Smooth muscle cell of the brain vasculature (primary cell): Measurements from ENCODE around the gene MARK3.

Source experiments
- DNase-seq: peaks from one replicate; pipeline ENCODE4 v3.0.0-alpha.2; 2012; ENCODE audit warnings: low read depth, low spot score

Gene MARK3

DNA sequence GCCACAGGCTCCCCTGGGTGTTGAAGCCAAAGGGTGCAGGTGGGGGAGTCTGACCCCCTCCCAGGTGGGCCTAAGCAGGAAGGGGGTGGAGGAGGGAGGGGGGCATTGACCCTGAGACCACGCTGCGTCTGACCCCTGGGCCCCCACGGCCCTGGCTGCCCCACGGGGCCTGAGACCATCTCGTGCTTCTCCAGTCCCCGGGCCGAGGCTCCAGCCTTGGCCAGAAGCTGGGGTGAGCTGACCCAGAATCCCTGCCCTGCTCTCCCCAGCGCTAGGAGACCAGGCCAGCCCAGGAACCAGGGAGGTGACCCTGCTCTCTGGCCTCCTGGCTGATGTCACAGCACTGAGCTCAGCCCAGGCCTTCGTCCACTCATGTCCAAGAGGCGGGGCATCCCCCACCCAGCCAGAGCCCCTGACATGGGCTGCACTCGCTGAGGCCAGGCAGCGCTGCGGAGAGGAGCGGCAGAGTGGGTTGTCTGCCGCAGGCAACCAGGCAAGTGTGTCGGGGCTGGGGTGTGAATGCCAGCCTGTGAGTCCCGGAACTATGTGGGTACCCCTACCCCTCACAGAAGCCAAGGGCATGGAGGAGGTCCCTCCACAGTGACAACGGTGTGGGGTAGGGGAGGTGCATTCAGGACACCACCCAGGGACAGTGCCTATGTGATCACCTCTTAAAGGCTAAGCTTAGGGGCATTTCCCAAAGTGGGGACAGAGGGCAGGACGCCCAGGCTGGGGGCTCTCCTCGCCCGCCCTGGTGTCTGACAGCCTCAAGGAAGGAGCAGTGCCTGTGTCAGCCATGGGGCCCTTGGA is 150.1 kb downstream of the MARK3 start:
- no peak for DNase-seq

DNA sequence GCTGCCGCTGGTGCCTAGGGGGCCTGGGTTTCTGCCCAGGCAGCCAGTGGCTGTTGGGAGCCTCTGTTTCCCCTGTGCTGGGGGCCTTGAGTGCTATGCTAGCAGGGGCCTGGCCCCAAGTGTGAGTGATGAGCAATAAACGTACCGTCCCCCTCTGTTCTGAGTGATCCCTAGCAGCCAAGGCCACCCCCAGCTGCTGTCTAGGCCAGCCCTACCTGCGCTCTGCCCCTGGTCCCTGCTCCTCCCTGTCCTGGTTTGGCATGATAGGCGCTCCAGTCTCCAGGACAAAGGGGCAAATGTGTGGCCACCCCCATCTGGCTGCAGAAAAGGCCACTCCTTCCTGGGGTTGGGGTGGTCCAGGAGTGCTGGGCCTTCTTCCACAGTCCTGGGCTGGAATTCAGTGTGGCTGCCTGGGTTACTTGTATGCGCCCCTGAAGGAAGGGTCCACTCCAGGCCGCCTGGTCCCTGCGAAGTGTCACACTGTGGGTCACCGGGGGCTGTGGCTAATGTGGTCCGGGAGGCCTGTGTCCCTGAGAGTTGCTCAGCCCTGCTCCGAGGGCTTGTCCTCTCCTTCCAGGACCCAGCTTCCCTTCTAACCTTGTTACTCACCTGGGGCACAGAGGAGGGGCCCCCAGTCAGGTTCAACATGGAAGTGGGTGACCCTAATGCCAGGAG is 150.8 kb downstream of the MARK3 start:
- no peak for DNase-seq

DNA sequence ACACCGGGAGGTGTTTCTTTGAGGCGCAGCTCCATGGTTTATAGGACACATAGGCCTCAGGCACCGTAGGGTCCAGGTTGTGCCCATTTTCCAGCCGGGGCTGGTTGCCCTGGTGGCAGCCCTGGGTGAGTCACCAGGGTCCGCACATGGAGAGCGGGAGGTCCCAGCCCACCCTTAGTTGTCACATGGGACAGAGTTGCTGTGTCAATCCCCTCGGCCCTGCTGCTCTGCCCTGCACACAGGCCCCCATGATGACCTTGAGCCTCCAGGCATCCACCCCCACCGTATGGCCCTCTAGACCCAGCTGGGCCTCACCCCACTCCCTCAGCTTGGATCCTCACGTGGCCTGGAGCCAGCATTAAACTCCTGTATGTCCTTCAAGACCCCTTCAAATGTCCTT is 151.5 kb downstream of the MARK3 start:
- DNase-seq: no peak

DNA sequence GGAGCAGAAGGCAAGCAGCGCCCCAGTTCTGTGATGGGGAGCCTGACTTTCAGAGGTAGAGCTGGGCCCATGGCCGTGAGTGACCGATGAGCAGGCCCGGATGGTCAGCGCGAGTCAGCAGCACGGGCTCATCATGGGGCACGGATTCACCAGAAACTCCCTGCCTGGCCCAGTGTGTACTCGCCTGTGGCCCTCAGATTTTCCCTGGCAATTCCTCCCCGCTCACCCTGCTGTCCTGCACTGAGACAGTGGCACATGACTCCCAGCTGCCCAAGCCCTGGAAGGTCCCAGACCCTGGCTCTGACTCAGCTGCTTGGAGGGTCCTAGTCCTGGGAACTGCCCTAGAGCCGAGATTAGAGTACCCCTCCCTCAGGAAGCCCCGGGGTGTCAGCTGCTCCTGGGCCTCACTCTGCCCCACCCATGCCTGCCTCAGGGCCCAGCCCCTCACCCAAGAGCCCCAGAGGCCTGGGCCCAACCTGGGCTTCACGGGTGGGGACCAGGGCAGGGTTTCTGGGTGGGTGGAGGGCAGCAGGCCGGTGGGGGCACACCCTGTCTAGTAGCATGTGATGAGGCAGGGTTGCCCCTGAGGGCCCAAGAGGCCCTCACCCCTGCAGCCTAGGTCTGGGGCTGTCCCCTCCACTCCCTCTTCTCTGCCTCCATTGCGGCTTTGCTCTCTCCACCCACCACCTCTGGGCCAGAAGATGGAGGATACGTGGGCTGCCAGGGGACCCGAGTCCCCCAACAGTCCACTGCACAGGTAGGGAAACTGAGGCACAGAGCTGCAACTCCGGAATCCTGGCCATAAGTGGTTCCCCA is 152.2 kb downstream of the MARK3 start:
- DNase-seq: no peak

DNA sequence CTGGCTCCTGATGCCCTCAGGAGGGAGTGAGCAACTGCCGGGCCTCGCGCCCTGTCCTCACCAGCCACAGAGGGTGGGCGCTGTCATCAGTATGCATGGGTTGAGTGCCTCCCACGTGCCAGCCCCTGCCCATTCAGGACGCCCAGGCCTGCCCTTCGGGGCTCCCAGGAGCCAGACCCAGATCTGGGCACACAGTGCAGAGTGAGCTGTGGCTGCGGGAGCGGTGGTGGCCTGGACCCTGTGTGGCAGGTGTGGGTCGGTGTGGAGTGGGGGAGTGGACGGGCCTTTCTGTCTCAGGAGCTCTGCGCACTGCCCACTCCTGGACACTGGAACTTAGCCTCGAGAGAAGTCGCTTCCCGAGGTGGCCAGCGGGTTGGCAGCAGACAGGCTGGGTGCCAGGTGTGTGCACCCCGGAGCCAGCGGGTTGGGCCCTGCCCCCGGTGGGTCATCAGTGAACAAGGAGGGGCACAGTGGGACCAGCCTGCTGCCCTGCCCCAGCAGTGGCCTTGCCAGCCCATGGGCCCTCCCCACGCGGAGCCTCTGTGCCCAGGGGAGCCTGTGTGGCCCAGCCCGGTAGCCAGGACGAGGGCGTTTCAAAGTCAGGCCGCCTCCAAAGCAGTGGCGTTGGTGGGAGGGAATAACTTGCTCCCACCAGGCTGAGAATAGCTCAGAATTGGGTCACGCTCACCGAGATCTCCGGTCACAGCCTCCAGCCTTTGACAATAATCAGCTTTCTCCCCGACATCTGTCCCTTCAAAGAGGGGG is 153.3 kb downstream of the MARK3 start:
- no peak for DNase-seq

DNA sequence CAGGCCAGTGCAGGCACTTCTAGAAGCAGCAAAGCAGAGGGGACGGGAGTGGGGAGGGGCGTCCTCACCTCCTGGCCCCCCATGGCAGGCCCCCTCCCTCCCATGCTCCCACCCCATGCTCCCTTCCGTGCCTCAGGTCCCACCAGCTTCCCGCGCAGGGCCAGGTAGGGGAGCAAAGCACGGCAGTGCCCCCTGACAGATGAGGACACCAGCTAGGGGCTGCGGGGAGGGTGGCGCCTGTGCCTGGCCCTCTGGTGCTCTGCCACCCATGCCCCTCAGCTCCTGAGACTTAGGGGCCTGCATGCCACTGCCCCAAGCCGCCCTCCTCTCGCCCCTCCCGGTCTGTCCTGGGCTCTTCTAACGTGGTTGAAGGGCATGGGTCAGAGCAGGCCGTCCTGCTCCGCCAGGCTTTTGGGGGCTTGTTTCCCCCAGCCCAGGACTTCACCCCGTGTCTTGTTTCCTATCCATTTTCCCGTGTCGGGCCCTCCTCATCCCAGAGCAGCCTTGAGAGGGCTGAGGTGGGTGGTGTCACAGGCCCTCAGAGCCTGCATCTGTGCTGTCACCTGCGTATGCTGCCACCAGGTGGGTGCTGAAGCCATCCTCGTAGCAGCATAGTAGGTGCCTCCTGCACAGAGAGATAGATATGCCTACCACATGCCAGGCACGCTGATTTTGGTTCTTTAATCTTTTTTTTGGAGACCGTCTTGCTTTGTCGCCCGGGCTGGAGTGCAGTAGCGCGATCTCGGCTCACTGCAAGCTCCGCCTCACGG is 154.0 kb downstream of the MARK3 start:
- DNase-seq: no peak

DNA sequence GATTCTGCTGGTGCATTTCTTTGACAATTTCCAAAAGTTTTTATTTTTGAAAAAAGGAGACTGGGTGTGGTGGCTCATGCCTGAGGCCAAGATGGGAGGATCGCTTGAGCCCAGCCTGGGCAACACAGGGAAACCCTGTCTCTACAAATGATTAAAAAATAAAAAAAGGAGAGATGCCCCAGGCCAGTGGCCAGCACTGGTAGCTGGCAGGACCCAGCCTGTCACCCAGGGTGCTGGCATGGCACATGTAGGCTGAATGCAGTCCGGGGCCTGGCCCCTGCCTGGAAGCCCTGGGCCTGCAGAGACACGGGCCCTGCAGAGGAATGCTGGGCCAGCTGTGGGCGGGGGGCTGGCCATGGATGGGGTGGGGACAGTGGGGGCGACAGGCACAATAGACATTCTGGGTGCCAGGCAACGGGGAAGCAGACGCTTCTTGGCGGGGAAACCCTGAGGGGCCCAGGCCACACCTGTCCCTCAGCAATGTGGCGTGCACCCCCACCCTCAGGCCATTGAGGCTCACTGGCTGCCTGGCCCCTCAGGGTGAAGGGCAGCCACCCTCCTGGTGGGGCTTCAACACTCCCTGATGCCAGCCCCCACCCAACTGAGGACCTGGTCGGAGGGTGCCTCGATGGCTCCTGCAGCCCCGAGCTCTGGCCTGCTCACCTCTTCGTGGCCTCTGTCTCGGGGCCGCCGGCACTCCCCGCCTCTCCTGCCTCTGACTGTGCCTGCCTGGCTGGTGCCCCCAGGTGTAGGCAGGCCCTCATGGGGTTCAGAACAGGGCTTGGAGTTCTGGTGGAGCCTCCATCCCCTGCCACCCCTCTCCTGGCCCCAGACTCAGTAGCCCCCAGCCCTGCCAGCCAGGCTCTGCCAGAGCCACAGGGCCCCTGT is 155.8 kb downstream of the MARK3 start:
- no peak for DNase-seq

DNA sequence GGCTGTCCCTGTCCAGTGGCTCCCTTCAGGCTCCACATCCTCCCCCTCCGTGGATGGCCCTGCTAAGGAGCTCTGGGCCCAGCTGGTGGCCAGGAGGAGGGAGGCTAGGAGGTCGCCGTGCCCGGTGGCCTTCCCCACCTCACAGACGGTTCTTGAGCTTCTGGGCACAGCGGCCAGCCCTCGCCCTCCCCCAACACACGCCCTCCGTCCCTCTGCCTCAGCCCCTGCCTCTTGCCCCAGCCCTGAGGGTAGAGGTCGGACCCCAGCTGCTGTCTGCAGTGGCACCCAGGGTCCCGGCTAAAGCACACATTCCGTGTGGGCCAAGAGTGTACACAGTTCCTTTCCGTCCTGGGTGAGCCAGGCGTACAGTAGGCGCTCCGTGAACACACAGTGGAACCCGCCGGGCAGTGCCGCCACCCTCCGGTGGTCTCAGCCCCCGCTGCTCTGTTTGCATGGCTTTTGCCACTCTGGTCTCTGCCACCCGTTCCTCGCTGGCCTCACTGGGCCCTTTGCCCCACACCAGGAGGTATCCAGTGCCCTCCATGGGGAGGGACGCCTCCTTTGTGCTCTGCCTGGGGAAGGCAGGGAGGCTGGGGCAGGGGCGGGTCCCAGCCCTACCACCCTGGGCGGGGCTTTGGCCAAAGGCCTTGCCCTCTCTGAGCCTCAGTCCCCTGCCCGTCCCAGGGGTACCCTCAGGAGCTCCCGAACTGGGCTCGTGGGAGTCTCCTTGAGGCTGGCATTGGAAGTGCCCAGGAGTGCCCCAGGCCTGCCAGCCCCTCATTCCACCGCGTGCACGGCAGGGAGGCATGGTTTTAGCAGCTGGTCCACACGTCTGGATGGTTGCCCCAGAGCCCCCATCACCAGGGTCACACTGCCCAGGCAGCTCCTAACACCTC is 156.7 kb downstream of the MARK3 start:
- DNase-seq: no peak

DNA sequence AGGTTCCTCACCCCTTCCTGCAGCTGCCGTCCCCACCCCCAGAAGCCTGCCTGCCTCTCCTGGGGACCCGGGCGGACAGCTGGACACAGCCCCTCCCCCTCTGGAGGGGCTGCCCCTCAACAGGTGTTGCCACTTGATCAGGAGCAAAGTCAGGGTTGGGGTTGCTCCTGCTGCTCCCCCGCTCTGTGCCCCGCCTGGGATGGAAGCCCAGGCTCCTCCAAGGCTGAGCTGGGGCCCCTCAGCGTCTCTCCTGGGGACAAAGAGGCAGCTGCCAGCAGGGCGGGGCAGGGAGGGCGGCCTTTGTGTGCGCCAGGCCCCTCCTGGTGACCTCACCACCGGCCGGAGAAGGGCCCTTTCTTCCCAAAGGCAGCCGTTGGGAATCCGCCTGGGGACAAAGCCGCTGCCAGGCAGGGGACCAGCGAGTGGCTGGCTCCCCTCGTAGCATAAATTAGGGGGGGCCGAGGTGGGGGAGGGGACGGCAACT is 157.4 kb downstream of the MARK3 start:
- DNase-seq: no peak

DNA sequence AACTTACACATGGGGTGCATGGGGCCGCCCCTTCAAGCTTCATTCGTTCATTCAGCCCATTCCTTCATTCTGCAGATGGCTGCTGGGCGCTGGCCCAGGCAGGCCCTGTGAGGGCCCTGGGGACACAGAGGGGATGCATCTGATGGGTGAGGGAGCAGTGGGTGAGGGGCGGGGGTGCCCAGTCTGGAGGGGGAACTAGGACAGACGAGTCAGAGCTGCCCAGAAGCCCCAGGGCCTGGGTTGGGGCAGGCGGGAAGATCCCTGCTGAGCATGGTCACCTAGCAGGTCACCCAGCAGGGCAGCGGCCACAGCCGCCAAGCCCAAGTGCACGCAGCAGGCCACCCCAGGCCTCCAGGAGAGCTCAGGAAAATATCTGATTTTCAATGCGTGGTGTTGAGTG is 157.9 kb downstream of the MARK3 start:
- DNase-seq: no peak

DNA sequence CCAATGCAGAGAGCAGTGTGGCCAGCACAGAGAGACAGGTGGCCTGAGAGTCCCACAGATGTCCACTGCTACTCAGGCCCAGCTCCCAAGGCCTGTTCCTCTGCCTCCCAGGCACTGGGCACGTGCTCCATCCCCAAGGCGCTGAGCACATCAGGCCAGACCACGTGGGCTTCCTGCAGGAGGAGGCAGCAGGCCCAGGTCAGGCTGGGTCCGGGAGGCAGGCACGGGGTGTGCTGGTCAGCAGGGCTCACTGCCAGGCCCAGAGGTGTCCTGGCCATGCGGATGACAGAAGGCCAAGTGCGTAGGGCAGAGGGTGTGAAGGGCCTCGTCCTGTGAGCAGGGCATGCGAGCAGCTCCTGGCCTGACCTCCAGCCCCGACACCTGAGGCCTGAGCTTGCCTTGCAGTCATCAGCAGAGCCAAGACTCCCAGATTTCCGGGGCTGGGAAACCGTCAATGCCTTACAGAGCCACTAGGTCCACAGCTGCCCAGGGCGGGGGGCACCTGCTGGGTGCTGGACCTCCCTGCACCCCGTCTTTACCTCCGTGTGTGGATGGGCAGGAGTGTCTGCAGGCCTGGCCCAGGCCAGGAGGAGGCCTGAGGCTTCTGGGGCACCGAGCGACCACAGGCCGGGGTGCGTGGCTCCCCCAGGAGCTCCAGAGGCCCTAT is 158.6 kb downstream of the MARK3 start:
- no peak for DNase-seq

DNA sequence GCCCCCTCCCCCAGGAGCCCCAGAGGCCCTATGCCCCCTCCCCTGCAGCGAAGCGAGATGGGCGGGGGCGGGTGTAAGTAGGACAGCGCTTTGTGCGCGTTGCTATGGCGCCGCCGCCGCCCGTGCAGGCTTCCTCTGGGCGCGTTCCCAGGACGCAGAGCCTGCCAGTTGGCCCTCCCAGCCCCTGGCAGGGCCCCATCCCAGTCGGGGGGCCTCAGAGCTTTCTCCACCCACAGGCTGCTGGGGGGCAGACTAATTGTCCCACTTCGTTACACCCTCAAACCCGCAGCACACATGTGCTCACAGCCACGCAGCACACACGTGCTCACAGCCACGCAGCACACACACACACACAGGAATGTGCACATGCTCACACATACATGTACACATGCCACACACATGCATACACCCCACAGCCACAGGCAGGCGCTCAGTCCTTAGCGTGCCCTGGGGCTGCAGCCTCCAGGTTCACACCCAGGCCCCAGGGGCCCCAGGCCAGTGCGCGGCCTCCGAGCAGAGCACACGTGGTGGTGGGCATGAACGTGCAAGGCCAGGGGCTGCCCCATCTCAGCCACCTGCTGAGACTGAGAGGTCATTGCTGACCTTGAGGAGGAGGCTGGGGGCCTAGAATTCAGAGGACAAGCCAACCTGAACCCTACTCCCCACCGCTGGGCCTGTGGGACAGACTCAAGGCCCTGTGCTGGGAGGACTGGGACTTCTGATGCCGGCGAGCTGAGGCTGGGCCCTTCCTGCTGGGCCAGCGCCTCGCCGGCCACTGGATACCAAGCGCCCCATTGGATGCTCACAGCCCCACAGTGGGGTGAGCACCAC is 159.4 kb downstream of the MARK3 start:
- DNase-seq: no peak

DNA sequence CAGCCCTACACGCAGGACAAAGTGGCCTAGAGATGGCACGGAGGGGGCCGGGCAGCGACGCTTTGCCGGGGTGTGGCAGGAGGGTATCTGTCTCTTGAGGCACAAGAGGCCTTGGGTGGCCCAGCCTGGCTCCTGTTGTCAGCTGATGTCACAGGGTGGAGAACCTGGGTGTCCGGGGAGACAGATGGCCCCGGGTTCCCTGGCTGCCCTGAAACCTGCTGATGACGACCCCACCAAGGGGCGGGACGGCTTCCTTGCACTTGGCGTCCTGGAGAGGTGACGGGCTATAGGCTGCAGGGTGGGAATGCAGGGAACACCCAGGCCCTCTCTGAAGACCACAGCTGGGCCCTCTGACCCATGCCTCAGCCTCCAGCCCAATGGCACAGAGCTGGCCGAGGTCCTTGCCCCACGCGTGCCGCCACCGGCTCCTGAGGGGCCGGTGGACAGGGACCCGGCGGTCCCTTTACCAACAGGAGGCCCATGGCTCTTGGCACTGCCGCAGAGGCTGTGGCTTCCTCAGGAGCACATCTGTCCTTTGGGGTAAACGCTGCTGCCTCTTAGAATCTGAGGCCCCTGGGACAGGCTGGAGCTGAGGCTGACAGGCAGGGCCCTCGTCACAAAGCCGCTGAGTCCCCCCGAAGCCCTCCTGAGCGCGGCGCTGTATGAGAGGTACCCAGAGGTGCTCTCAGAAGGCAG is 160.2 kb downstream of the MARK3 start:
- no peak for DNase-seq

DNA sequence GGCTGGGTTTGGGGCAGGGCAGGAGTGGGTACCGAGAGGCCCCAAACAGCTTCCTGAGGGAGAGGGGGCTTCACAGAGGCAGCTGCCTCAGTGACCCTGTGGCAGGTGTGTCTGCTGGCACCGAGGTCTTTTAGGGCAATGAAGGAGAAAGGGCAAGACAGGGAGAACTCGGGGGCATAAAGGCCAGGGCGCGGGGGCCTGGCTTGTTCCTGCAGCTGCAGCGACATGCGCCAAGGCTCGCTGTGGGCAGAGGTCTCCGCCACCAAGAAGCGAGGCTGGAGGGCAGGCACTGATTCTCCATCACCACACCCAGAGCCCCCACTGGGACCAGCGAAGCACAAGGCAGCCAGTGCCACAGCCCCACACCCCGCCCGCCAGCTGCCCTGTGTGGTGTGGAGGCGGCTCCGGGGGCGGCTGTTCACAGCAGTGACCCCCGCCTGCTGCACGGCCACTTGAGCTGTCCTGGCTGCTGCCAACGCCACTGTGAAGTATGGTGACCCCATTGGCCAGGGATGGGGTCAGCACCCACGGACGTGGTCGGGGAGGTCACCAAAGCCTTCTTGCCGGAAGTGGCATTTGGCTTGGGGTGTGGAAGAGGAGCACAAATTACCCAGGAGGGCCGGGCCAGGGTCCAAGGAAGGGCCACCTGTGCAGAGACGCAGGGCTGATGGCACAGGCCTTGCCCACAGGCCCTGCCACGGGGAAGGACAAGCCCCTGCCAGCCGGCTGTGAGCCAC is 160.9 kb downstream of the MARK3 start:
- no peak for DNase-seq

DNA sequence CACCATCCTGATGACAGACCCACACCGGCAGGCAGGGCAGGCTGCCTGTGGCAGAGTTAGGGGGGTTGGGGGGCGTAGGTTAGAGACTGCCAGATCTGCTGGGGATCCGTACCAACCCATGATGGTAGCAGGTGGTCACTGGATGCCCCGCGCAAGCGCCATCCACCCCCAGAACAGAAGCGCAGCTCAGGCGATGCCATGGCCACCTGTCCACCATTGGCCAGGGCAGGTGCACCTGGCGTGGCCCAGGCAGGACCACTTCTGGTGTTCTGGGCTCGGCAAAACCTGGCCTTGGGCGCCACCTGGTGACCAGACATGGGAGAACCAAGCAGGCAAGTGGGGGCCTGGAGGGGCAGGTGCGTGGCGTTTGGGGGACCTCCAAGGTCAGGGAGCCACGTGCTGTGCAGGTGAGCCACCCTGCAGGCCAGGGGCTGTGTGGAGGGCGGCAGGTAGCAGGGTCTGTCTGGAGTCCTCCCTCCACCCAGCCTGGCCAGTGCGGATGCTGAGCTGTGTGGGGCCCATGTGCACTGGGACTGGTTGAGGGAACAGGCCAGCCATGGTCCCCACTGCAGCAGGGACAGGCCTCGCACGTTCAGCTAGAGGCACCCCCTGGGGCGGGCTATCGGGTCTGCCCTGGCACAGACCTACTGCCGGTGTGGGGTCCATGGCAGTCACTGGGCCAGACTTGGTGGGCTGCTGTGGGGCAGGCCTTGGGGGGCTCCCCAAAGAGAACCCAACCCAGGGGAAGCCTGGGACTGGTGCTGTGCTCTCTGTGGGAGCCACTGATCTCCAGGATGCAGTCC is 161.6 kb downstream of the MARK3 start:
- DNase-seq: no peak
